ENCODE results near the gene GALNTL6. TPM values are rescaled to one million over a fixed set of nuclear protein-coding genes. Genes with fewer than 3 reads are reported as not detected.

The GALNTL6 gene
- total and polyA plus RNA-seq, 2 donors (not counting 3 experiments of a cell fraction or from before 2014, with no cell fraction given): not detected

- Histone ChIP-seq H3K9me3 (replicated peaks; ENCODE audit: control insufficient read depth, insufficient read depth, low read length) (peaks cover 2% of the 10 kb centered on the region), H3K36me3 (ENCODE audit: control insufficient read depth in 2 of 2, extremely low read depth in 1 of 2, insufficient read depth in 2 of 2, low read length in 2 of 2) (no peaks in the 10 kb centered on the region), H3K9me1 (replicated peaks; ENCODE audit: control insufficient read depth, extremely low read depth, insufficient read depth, low read length) (no peaks in the 10 kb centered on the region), H3K27me3 (ENCODE audit: control insufficient read depth in 2 of 2, insufficient read depth in 2 of 2, low read length in 2 of 2) (no peaks in the 10 kb centered on the region), H3K4me3 (replicated peaks in 1 of 3; ENCODE audit: insufficient read depth in 1 of 3, low read depth in 1 of 3, low read length in 3 of 3) (no peak overlapping the region), H3K79me2 (ENCODE audit: control insufficient read depth, insufficient read depth, low read length) (no peaks in the 10 kb centered on the region), H3K9ac (replicated peaks; ENCODE audit: extremely low read depth, insufficient read depth, low read length) (no peak overlapping the region), H3K4me1 (ENCODE audit: control insufficient read depth, extremely low read depth, insufficient read depth, low read length) (no peaks in the 10 kb centered on the region), H3K4me2 (ENCODE audit: insufficient read depth, low read length) (no peak overlapping the region), H2AFZ (ENCODE audit: low read depth, low read length) (no peak overlapping the region), H3K27ac (ENCODE audit: insufficient read depth, low read depth, low read length) (no peak overlapping the region), H4K20me1 (replicated peaks; ENCODE audit: control insufficient read depth, extremely low read depth, insufficient read depth, low read length) (no peaks in the 10 kb centered on the region)
- FAIRE-seq (no peak), DNase-seq (ENCODE audit: low read depth, low spot score) (no peak)
- intact Hi-C loops (cut with micrococcal nuclease): no loop called here
- no TSS peak for BruUV-seq (replicated peaks)
- ChIA-PET POLR2A (no interaction called here), CTCF (no interaction called here)
- TF ChIP-seq EZH2 (IDR thresholded peaks at IDR 0.05; ENCODE audit: borderline replicate concordance, low read depth, low read length, severe bottlenecking) (no peak), FOS (IDR thresholded peaks at IDR 0.05; ENCODE audit: borderline replicate concordance, insufficient read depth, low read length) (no peak)
- TF ChIP-seq, protein P1, sequence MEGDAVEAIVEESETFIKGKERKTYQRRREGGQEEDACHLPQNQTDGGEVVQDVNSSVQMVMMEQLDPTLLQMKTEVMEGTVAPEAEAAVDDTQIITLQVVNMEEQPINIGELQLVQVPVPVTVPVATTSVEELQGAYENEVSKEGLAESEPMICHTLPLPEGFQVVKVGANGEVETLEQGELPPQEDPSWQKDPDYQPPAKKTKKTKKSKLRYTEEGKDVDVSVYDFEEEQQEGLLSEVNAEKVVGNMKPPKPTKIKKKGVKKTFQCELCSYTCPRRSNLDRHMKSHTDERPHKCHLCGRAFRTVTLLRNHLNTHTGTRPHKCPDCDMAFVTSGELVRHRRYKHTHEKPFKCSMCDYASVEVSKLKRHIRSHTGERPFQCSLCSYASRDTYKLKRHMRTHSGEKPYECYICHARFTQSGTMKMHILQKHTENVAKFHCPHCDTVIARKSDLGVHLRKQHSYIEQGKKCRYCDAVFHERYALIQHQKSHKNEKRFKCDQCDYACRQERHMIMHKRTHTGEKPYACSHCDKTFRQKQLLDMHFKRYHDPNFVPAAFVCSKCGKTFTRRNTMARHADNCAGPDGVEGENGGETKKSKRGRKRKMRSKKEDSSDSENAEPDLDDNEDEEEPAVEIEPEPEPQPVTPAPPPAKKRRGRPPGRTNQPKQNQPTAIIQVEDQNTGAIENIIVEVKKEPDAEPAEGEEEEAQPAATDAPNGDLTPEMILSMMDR (IDR thresholded peaks at IDR 0.05; ENCODE audit: extremely low read depth in 1 of 2, insufficient read depth in 1 of 2, low read depth in 1 of 2, low read length in 2 of 2): no peak
- dilution Hi-C loops (cut with MboI; ENCODE audit: extremely low pct_ligation_motif_present, low sequenced_read_pairs): no loop called here
These were observed 316.4 kb downstream of the GALNTL6 start for GRCh38 chr4:172129593-172129992.

DNA sequence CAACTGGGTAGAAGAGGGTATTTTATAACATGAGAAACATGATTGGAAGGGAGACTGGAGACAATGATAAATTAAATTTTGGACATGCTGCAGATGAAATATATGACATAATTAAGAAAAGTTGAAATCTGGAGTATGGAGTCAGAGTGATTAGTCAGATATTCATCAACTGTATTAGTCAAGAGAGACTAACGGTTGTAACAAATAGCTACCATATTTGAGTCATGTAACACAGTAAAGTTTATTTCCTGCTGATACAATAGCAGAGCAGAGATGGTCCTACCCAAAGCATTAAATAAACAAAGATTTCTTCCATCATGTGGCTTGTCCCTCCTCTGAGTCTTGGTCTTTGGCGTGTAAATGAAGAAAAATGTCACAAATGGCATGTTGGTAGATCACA is 321.3 kb downstream of the GALNTL6 start:
- H3K36me3 ChIP-seq (ENCODE audit: control insufficient read depth in 2 of 2, extremely low read depth in 1 of 2, insufficient read depth in 2 of 2, low read length in 2 of 2): no peaks in the 10 kb centered on the region
- no peaks in the 10 kb centered on the region for H3K9me3 ChIP-seq (replicated peaks; ENCODE audit: control insufficient read depth, insufficient read depth, low read length)
- no peak overlapping the region for H2AFZ ChIP-seq (ENCODE audit: low read depth, low read length)
- H3K79me2 ChIP-seq (ENCODE audit: control insufficient read depth, insufficient read depth, low read length): no peaks in the 10 kb centered on the region
- no peaks in the 10 kb centered on the region for H4K20me1 ChIP-seq (replicated peaks; ENCODE audit: control insufficient read depth, extremely low read depth, insufficient read depth, low read length)
- dilution Hi-C loops (cut with MboI; ENCODE audit: extremely low pct_ligation_motif_present, low sequenced_read_pairs) (no loop called here), intact Hi-C loops (cut with micrococcal nuclease) (no loop called here)
- ChIA-PET POLR2A (no interaction called here), CTCF (no interaction called here)
- DNase-seq (ENCODE audit: low read depth, low spot score) (no peak), FAIRE-seq (no peak)
- no peak overlapping the region for H3K4me2 ChIP-seq (ENCODE audit: insufficient read depth, low read length)
- H3K4me3 ChIP-seq (replicated peaks in 1 of 3; ENCODE audit: insufficient read depth in 1 of 3, low read depth in 1 of 3, low read length in 3 of 3): no peak overlapping the region
- no peaks in the 10 kb centered on the region for H3K27me3 ChIP-seq (ENCODE audit: control insufficient read depth in 2 of 2, insufficient read depth in 2 of 2, low read length in 2 of 2)
- H3K9ac ChIP-seq (replicated peaks; ENCODE audit: extremely low read depth, insufficient read depth, low read length): no peak overlapping the region
- H3K4me1 ChIP-seq (ENCODE audit: control insufficient read depth, extremely low read depth, insufficient read depth, low read length): no peaks in the 10 kb centered on the region
- TF ChIP-seq POLR2AphosphoS5 (IDR thresholded peaks at IDR 0.05; ENCODE audit: insufficient read depth, low read depth, low read length) (no peak), POLR2A (IDR thresholded peaks at IDR 0.05; ENCODE audit: low read depth, low read length) (no peak), GATA2 (IDR thresholded peaks at IDR 0.05; ENCODE audit: insufficient read depth, insufficient read length, low read depth, low read length) (no peak), FOS (IDR thresholded peaks at IDR 0.05; ENCODE audit: borderline replicate concordance, insufficient read depth, low read length) (no peak), EZH2 (IDR thresholded peaks at IDR 0.05; ENCODE audit: borderline replicate concordance, low read depth, low read length, severe bottlenecking) (no peak), JUN (IDR thresholded peaks at IDR 0.05; ENCODE audit: borderline replicate concordance, insufficient read depth, insufficient read length, low read depth) (no peak), MYC (IDR thresholded peaks at IDR 0.05; ENCODE audit: low read depth, low read length) (no peak)
- TF ChIP-seq, protein P2, sequence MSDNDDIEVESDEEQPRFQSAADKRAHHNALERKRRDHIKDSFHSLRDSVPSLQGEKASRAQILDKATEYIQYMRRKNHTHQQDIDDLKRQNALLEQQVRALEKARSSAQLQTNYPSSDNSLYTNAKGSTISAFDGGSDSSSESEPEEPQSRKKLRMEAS (IDR thresholded peaks at IDR 0.05; ENCODE audit: insufficient read depth, insufficient read length): no peak
- TF ChIP-seq, protein P1 (IDR thresholded peaks at IDR 0.05; ENCODE audit: extremely low read depth in 1 of 2, insufficient read depth in 1 of 2, low read depth in 1 of 2, low read length in 2 of 2): no peak
- no peak overlapping the region for H3K27ac ChIP-seq (ENCODE audit: insufficient read depth, low read depth, low read length)
- no TSS peak for BruUV-seq (replicated peaks)
- no peaks in the 10 kb centered on the region for H3K9me1 ChIP-seq (replicated peaks; ENCODE audit: control insufficient read depth, extremely low read depth, insufficient read depth, low read length)

Data from endothelial cell of umbilical vein (primary cell).